Upper lobe of left lung (tissue), 6 donors: ENCODE data around the gene HYAL4. TPM values are rescaled to one million over a fixed set of nuclear protein-coding genes. Genes with fewer than 3 reads are reported as not detected.
"Not testable (repeated sequence)": the region's sequence is repeated elsewhere in the genome, so short reads cannot be mapped to it uniquely, and the experiment has no call there.

Experiments used
- ATAC-seq, 2 donors: fragments of 200-7000 bp; cut with Tn5 transposase; one replicate each; pipeline ENCODE4 v1.9.1; 2022; ENCODE audit warnings: mild to moderate bottlenecking in 2 of 2, moderate library complexity in 2 of 2; ENCODE audit not compliant: low FRiP score in 2 of 2
- DNase-seq, 2 donors: peaks; one replicate each; pipeline ENCODE4 v3.0.0-alpha.2; 2019 to 2020
- H3K27ac ChIP-seq, 4 donors: fragments of 200-600 bp; sonication (generic); one replicate each; pipeline ENCODE4 v1.5.1; 2016 to 2019
- H3K27me3 ChIP-seq, 4 donors: fragments of 200-600 bp; sonication (generic); one replicate each; pipeline ENCODE4 v1.5.1; 2017 to 2019
- H3K36me3 ChIP-seq, 4 donors: fragments of 200-600 bp; sonication (generic); one replicate each; pipeline ENCODE4 v1.5.1; 2016 to 2019
- H3K4me1 ChIP-seq, 4 donors: fragments of 200-600 bp; sonication (generic); one replicate each; pipeline ENCODE4 v1.5.1; 2018 to 2019
- H3K4me3 ChIP-seq, 4 donors: fragments of 200-600 bp; sonication (generic); one replicate each; pipeline ENCODE4 v1.5.1; 2017 to 2019; ENCODE audit warnings: mild to moderate bottlenecking in 2 of 4, moderate library complexity in 1 of 4
- H3K9me3 ChIP-seq, 4 donors: fragments of 200-600 bp; sonication (generic); one replicate each; pipeline ENCODE4 v1.5.1; 2018 to 2019
- EP300 ChIP-seq, 4 donors: sonication (generic); formaldehyde crosslinking; IDR thresholded peaks; one replicate each; pipeline ENCODE4 v1.5.1; 2017; ENCODE audit warnings: antibody characterized with exemption in 4 of 4, control low read depth in 2 of 4
- POLR2A ChIP-seq, 4 donors: fragments of 450-650 bp; IDR thresholded peaks; one replicate each; pipeline ENCODE4 v1.5.1; 2016 to 2017; ENCODE audit warnings: antibody characterized with exemption in 4 of 4, mild to moderate bottlenecking in 2 of 4
- POLR2AphosphoS5 ChIP-seq, 2 donors: sonication (generic); formaldehyde crosslinking; IDR thresholded peaks; one replicate each; pipeline ENCODE4 v1.5.1; 2017; ENCODE audit warnings: antibody characterized with exemption in 2 of 2
- WGBS, 2 donors: methylation state at CpG; one replicate each; pipeline ENCODE4 v1.1.5; 2017 to 2018; 5-methylcytosine and 5-hydroxymethylcytosine counted together
- total RNA-seq, 6 donors: library from RNA; depleted of rRNA in 4 of 6; stranded (reverse); fragments of >200 nt in 4 of 6; gene quantifications; one replicate each; pipeline versions ENCODE4 v1.1.0 to v1.2.1, GENCODE V29; 2016 to 2021
- TF ChIP-seq, protein P1 (sequence below), 6 experiments: fragments of 450-650 bp in 4 of 6; fragments of 200-600 bp in 2 of 6; sonication (generic) in 2 of 6; IDR thresholded peaks; one replicate each; pipeline ENCODE4 v1.5.1; 2016 to 2019; ENCODE audit warnings: antibody characterized with exemption in 6 of 6
- donor health status: DM: no; HTN: no; CAD: no; lungs with moderate emphysema.
- donor health status: DM: no; HTN: yes; CAD: no; lungs with severe emphysema.

Gene HYAL4
- total RNA-seq, 6 donors from 2014 or later: not detected

DNA sequence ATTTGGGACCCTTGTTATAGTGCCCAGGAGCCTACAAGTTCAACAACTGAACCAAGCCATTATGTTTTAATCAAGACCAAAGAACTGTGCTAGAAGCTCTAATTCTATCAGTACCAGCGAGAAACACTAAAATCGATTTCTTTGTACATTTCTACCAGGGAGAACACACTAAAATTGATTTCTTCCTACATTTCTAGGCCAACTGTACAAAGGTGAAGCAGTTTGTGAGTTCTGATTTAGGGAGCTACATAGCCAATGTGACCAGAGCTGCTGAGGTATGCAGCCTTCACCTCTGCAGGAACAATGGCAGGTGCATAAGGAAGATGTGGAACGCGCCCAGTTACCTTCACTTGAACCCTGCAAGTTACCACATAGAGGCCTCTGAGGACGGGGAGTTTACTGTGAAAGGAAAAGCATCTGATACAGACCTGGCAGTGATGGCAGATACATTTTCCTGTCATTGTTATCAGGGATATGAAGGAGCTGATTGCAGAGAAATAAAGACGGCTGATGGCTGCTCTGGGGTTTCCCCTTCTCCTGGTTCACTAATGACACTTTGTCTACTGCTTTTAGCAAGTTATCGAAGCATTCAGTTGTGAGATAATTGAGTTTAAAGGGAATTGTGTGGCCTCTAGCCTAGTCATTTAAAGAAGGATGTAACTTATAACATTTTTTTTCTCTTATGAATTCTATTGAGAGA lies 31.7 kb downstream of the HYAL4 start:
- 68 to 72% methylated on average over 7 of the region's 7 CpGs for WGBS, 2 donors

DNA sequence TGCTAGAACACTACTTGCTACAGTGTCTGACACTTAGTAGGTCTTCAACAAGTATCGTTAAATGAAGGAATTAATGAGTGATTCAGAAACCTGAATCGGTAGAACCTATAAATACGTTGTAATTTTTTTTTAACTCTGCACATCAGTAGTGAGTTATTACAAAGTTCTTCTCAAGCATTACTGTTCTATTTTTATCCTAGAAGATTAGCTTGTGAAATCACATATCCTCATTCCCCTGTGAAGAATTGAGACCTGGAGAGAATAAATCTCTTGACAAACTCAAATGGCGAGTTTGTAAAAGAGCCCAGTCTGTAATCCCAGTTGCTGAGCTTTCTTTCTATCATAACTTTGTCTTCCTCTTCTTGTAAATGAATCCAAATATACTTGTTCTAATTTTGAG lies 34.7 kb downstream of the HYAL4 start:
- Histone ChIP-seq H3K36me3 (no peaks in the 10 kb centered on the region), H3K4me1 (no peaks in the 10 kb centered on the region), H3K27ac (no peak overlapping the region), H3K9me3 (no peaks in the 10 kb centered on the region), H3K27me3 (no peaks in the 10 kb centered on the region), H3K4me3 (no peak overlapping the region)
- WGBS, 2 donors: 77 to 85% methylated on average over 4 of the region's 4 CpGs
- no peak for DNase-seq
- TF ChIP-seq, protein P1, sequence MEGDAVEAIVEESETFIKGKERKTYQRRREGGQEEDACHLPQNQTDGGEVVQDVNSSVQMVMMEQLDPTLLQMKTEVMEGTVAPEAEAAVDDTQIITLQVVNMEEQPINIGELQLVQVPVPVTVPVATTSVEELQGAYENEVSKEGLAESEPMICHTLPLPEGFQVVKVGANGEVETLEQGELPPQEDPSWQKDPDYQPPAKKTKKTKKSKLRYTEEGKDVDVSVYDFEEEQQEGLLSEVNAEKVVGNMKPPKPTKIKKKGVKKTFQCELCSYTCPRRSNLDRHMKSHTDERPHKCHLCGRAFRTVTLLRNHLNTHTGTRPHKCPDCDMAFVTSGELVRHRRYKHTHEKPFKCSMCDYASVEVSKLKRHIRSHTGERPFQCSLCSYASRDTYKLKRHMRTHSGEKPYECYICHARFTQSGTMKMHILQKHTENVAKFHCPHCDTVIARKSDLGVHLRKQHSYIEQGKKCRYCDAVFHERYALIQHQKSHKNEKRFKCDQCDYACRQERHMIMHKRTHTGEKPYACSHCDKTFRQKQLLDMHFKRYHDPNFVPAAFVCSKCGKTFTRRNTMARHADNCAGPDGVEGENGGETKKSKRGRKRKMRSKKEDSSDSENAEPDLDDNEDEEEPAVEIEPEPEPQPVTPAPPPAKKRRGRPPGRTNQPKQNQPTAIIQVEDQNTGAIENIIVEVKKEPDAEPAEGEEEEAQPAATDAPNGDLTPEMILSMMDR (IDR thresholded peaks at IDR 0.05): no peak
- no peak for TF ChIP-seq POLR2AphosphoS5 (IDR thresholded peaks at IDR 0.05)
- TF ChIP-seq POLR2A (IDR thresholded peaks at IDR 0.05): no peak
- TF ChIP-seq EP300 (IDR thresholded peaks at IDR 0.05): no peak
- ATAC-seq: no peak

More for the DNA sequence above, 31.7 kb downstream of the HYAL4 start:
- Histone ChIP-seq H3K36me3 (no peaks in the 10 kb centered on the region), H3K4me1 (no peaks in the 10 kb centered on the region), H3K27ac (no peak overlapping the region), H3K9me3 (no peaks in the 10 kb centered on the region), H3K4me3 (no peak overlapping the region), H3K27me3 (no peaks in the 10 kb centered on the region)
- DNase-seq (no peak), ATAC-seq (no peak)
- no peak for TF ChIP-seq EP300 (IDR thresholded peaks at IDR 0.05)
- TF ChIP-seq POLR2AphosphoS5 (IDR thresholded peaks at IDR 0.05): no peak
- TF ChIP-seq, protein P1 (IDR thresholded peaks at IDR 0.05): no peak
- TF ChIP-seq POLR2A (IDR thresholded peaks at IDR 0.05): no peak

DNA sequence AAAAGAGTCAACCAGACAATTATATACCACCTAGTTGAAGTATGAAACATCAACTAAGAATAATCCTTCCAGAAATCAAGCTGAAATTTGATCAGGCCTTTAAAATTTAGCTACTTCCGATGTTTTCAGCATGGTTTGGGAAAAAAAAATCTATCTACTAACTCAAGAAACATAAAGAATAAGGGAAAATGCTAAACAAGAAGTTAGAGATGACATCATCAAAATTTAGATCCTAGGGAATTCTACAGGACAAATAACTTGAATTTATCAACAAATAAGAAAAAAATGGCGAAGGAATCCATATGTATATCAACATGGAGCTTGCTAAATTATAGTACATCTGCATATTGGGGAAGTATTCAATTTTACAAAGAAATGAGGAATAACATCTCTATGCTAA lies 36.3 kb downstream of the HYAL4 start:
- H3K27ac ChIP-seq: no peak overlapping the region
- no peak overlapping the region for H3K4me3 ChIP-seq
- no peak for DNase-seq
- no peaks in the 10 kb centered on the region for H3K27me3 ChIP-seq
- no peaks in the 10 kb centered on the region for H3K36me3 ChIP-seq
- H3K4me1 ChIP-seq: no peaks in the 10 kb centered on the region
- H3K9me3 ChIP-seq: no peaks in the 10 kb centered on the region
- WGBS, 2 donors: 91 to 94% methylated on average over 2 of the region's 2 CpGs
- TF ChIP-seq, protein P1 (IDR thresholded peaks at IDR 0.05): no peak
- TF ChIP-seq POLR2A (IDR thresholded peaks at IDR 0.05) (no peak), POLR2AphosphoS5 (IDR thresholded peaks at IDR 0.05) (no peak), EP300 (IDR thresholded peaks at IDR 0.05) (no peak)
- no peak for ATAC-seq

DNA sequence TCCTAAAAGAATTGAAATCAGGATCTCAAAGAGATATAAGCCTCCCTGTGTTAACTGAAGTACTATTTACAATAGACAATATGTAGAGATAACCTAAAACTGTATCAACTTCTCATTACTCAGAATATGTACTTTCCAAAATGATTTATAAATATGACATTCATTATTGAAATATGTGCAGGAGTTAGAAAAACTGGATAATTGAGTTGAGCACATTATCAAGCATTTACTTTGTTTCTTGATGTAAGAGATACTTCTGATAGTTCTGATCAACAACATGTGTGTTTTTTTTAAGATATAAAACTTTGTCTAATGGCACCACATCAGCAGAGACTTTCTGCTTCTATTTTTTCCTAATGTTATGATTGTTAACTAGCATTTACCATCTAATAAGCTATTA lies 38.2 kb downstream of the HYAL4 start:
- DNase-seq: no peak
- TF ChIP-seq, protein P1 (IDR thresholded peaks at IDR 0.05): no peak
- TF ChIP-seq POLR2AphosphoS5 (IDR thresholded peaks at IDR 0.05) (no peak), POLR2A (IDR thresholded peaks at IDR 0.05) (no peak), EP300 (IDR thresholded peaks at IDR 0.05) (no peak)
- no peaks in the 10 kb centered on the region for H3K4me1 ChIP-seq
- H3K4me3 ChIP-seq: no peak overlapping the region
- H3K9me3 ChIP-seq: no peaks in the 10 kb centered on the region
- no peaks in the 10 kb centered on the region for H3K36me3 ChIP-seq
- no peak overlapping the region for H3K27ac ChIP-seq
- no peak for ATAC-seq
- no peaks in the 10 kb centered on the region for H3K27me3 ChIP-seq

DNA sequence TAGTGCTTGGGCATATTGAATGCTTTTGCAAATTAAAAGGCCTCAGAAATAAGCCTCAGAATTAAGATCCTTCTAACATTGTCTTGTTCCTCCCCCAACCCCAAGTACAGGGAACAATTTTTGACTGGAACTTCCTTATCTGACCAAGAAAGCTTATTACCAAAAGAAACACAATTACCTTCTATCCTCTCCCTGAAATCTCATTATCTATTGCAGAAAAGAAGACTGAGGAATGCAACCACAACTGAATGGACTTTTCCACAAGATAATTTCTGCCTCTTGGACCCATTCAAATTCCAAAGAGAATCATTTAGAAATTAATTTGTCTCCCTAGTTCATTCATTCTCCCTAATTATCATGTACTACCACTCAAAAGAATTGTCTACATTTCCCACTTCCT lies 43.2 kb downstream of the HYAL4 start:
- Histone ChIP-seq H3K4me1 (no peaks in the 10 kb centered on the region), H3K27me3 (no peaks in the 10 kb centered on the region), H3K27ac (no peak overlapping the region), H3K36me3 (no peaks in the 10 kb centered on the region), H3K4me3 (no peak overlapping the region), H3K9me3 (peaks cover 0 to 3% (median 0%) of the 10 kb centered on the region in 4 donors)
- TF ChIP-seq POLR2A (IDR thresholded peaks at IDR 0.05): no peak
- TF ChIP-seq, protein P1 (IDR thresholded peaks at IDR 0.05): no peak
- no peak for TF ChIP-seq EP300 (IDR thresholded peaks at IDR 0.05)
- TF ChIP-seq POLR2AphosphoS5 (IDR thresholded peaks at IDR 0.05): no peak
- DNase-seq: no peak
- no peak for ATAC-seq

DNA sequence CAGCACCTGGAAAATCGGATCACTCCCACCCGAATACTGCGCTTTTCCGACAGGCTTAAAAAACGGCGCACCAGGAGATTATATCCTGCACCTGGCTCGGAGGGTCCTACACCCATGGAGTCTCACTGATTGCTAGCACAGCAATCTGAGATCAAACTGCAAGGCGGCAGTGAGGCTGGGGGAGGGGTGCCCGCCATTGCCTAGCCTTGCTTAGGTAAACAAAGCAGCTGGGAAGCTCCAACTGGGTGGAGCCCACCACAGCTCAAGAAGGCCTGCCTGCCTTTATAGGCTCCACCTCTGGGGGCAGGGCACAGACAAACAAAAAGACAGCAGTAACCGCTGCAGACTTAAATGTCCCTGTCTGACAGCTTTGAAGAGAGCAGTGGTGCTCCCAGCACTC lies 49.8 kb downstream of the HYAL4 start:
- not testable (repeated sequence) for ATAC-seq, H3K4me1 ChIP-seq
- 96% methylated on average over 4 to 10 of the region's 10 CpGs for WGBS, 2 donors

More for the DNA sequence above, 49.8 kb downstream of the HYAL4 start:
- not testable (repeated sequence) for H3K27me3 ChIP-seq, H3K4me3 ChIP-seq, H3K9me3 ChIP-seq, H3K36me3 ChIP-seq, DNase-seq, H3K27ac ChIP-seq
